IPS-NIHi11 (cell line): Measurements from ENCODE around the gene LHPP.

Experiments used
- DNase-seq: peaks from one replicate; pipeline ENCODE4 v3.0.0; 2012; ENCODE audit warnings: mixed read lengths, low spot score

The LHPP gene

DNA sequence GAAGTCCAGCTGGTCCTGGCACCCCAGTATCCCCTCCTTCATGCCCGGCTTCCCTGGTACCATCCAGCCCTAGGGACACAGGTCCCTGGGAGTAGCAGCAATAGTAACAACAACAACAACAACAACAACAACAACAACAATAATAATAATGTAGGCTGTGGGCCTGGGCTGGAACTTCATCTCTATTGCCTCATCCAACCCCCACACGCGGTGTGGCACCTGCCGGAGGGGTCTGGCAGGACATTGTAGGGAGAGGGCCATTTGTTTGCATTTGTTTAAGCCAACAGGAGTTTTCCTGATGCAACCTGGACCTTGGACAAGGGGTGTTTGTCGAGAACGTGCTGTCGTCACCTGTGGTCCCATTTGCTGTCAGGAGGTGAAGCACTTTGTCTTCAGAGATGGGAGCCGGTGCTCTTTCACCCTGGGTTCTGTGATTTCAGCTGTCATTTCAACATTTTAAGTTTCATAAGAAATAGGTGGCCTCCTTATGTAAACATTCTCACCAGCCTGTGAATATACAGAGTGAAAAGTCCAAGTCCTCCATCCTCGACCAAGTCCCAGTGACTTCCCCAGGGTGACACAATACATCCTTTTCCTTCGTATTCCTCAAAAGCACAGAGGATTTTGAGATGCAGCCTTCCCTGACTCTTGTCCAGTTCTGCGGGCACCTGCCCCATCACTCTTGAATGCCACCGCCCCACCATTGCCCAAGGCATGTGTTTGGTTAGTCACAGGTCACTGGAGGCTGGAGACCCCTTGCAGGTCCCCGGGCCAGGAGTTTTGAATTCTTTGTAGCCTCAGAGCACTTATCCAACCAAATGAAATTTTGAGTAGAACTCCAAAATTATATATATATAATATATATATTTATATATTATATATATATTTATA lies 9.2 kb downstream of the LHPP start:
- no peak for DNase-seq

DNA sequence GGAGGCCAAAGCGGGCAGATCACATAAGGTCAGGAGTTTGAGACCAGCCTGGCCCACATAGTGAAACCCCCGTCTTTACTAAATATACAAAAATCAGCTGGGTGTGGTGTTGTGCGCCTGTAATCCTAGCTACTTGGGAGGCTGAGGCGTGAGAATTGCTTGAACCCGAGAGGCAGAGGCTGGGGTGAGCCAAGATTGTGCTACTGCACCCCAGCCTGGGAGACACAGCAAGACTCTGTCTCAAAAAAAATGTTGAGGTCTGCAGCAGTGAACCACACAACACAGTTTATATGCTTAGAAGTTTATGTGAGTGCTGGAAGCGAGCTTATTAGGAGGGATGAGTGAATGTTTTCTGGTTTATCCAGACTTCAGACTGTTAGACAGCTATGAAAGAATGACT lies 10.4 kb downstream of the LHPP start:
- DNase-seq, result no peak

DNA sequence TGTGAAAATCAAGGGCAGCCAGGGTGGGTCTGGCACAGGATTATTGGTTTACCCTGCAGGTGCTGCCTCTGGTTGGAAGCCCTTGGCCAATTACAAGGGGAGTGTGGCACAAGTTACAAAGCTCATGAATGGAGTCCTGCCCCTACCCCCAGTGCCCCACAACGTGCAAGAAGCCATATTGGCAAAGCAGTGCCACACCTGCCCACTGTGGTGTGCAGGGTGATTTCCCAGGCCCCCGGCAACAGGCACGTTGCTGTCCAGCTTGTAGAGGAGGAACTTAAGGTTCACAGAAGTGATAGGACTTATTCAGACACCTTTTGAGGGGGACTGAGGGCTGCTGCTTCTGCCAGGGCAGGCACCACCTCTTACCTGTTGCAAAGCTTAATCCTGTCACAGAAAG lies 11.4 kb downstream of the LHPP start:
- DNase-seq, result no peak

DNA sequence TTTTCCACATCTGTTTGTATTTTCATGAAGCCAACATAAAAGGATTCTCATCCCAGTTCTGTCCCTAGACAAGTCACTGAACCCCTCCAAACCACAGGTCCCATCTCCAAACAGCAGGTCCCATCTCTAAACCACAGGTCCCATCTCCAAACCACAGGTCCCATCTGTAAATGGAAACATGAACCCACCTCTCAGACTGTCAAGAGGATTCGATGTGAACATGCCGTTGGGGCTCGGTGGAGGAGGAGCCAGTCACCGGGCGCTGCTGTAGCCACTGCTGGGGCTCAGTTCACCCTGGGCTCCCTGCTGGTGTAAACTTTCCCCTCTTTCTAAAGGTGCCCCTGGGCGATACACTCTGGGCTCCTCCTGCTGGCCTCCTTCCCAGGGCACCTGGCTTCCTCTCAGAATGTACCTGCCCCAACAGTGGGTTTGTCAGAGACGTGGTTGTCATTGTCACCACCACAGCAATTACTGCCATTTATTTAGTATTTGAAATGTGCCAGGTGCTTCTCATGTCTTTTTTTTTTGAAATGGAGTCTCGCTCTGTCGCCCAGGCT lies 13.0 kb downstream of the LHPP start:
- DNase-seq, result no peak

DNA sequence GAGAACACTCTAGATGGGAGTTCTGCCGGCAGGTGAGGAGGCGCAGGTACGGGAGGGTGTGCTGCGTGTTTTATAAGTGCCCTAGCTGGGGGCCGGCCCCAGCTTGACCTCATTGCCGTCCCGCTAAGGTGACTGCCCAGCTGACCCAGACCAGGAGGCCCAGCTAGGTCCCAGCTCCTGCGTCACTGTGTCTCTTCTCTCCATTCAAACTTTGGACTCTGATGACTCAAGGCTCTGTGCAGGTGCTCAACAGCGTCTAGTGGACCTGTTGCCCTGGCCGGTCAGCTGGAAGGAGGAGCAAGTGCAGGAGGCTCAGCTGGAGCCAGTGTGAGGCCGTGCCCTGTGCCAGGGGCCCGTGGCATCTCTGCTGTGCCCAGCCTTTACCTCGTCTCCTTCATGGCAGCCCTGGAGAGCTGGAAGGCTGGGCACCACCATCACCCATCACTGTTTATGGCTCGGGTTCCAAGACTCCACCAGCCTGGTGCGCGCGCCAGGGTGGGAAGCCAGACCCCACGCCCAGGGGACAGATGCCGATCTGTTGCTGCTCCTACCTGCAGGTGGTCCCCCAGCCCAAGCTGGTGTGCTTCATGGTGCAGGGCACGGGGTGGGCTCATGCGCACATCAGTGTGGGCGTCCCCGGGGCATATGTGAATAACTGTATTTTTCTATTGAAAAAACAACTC lies 14.6 kb downstream of the LHPP start:
- no peak for DNase-seq

DNA sequence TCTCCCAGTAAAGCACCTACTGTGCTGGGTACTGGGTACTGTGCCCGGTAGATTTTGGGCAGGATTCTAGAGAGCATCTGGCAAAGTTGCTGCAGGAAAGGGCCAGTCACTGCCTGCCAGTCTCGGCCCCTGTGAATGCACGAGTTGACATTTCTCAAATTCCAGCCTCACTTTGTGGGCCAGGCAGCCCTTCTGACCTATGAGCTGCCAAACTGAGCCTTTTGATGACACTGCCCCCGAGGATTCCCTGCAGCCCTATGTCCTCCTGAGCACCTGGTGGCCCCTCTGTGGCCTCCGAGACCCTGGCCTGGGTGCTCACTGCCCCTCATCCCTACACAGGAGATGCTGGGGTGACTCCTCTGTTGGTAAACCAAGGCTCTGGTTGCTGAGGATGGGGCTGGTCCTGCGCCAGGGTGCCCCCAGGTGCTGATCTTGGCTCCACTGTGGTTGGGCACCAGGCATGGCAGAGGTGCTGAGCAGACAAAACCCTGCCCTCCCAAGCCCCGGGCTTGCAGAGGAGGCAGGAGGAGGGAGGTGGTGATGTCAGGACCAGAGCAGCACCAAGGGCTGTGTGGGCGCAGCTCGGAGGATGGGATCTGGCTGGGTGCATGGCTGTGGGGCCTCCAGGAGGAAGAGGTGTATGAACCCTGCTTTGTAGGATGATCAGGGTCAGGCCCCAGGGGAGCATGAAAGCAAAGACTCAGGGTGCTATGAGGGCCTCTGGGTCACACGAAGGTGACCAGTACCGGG lies 16.2 kb downstream of the LHPP start:
- DNase-seq, result peak; percentile 54

DNA sequence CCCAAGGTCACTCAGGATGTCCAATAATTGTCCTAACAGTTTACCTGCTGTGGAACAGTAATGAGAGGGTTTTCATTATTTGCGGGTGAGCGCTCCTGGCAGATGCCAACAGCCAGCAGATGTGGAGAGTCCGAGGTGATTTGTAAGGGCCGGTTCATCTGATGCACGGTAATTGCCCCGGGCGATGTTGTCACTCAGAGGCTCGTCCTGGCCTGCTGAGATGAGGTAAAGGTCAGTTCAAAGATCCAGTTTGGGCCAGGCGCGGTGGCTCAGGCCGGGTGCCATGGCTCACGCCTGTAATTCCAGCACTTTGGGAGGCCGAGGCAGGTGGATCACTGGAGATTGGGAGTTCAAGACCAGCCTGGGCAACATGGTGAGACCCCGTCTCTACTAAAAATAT lies 16.9 kb downstream of the LHPP start:
- DNase-seq, result no peak

DNA sequence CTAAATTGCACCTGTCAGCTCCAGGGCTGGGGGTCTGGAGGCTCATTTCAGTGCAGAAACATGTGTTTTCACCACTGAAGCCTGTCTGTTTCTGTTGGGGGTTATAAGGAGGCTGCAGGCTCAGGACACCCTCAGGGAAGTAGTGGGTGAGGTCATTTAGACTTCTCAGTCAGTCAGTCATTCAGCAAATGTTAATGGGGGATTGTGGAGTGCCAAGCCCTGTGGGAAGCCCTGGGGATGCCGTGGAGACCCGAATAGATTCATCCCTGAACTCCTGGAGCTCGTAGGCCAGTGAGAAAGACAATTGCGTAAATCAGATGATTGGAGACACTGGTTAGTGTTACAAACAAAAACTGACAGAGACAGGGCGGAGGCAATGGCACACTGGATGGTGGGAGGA lies 19.2 kb downstream of the LHPP start:
- DNase-seq, result no peak

DNA sequence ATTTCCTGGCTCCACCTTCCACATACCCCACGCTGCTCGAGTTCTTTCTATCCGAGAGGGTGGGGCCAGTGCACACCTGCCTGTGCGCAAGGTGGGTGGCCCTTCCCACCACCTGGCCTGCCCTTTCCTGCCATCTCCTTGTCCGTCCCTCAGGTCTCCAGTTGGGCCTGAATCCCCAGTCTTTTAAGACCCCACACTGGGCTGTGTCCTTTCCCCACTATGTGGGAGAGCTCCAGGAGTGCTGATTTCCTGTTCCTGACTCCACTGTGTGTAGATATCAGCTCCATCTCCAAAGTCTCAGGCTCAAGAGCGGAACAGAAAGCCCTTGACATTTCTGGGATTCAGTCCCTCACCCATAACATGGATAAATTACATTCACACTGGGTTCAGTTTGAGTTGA lies 20.1 kb downstream of the LHPP start:
- DNase-seq, result no peak

DNA sequence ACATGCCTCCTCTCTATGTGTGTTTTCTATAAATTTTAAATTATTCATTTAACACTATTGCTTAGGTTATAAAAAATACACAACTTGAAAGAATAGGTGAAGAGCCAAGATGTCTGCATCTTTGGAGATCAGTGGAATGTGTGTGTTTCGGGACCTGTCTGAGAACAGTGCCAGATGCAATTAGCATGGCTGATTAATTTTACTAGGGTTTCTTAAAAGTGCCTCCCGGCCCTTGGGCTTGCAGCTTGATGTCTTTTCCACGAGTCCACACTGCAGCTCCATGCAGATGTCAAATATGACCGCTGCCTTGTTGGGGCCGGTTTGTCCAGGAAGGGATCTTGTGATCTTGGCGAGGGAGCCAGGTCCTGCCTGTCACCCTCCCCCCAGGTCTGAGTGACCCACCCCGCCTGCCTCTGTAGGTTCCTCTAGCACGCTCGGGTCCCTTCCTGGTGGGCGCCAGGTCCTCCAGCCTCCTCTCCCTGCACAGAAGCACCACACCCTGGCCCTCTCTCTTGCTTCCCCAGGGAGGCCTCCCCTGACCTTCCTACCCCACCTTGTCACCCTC lies 20.7 kb downstream of the LHPP start:
- DNase-seq, result no peak

DNA sequence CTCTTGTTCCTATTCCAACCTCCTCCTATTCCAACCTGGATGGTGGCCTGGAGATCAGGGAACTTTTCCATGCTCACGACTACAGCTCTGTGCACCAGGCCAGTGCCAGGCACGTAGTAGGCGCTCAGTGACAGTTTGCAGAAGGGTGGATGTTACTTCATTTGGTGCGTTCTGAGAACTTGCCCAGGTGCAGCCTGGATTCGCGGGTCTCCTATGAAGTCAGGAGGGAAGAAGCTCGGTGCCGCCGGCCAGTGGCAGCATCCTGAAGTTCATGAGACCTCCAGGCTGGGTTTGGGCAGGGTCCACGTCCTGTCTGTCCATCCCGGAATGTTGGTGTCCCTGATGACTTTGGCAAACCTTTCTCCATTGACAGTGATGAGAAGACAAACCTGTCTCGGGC lies 21.3 kb downstream of the LHPP start:
- DNase-seq, result no peak

DNA sequence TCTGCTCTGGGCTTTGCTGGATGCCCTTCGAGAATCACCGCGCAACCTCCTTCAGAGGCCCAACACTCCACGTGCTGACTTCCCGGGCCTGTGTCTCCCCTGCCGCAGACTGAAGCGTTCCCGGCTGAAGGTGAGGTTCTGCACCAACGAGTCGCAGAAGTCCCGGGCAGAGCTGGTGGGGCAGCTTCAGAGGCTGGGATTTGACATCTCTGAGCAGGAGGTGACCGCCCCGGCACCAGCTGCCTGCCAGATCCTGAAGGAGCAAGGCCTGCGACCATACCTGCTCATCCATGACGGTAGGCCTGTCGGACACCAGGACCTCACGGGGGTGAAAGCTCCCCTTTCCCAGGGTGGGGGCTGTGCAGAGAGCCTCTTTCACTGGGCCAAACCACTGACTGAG lies 22.4 kb downstream of the LHPP start:
- no peak for DNase-seq

DNA sequence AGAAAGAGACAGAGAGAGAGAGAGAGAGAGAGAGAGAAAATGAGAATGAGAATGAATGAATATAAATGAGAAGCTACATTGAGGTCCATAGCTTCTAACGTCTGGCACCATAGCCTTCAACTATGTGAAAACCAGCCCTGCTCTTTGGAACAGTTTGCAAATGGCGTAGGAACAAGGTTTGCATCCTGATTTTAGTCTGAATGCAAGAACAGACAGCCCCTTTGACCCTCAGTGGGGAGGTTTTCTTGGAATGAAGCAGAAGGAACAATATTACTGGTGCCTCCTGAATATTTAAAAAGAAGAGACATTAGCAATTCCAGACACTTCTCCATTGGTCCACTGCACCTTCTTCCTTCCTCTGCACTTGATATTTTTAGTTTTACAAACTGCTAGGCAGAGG lies 23.0 kb downstream of the LHPP start:
- no peak for DNase-seq

DNA sequence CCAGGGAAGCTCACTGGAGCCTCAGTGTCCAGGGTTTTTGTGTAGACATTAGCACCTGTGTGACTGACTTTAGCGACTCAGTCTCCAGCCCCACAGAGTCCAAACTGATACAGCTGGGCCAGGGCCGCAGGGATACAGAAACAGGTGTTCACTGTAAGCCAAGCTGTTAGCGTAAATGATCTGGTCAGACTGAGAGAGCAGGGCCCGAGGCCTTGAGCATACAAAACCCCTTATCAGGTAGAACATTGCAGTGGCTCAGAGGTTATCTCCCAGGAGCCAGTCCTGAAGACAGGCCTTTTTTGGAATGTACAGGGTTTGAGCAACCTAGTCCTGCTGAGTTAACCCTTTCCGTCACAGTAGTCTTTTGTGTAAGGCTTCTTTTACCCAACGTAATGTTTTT lies 25.0 kb downstream of the LHPP start:
- DNase-seq, result no peak

DNA sequence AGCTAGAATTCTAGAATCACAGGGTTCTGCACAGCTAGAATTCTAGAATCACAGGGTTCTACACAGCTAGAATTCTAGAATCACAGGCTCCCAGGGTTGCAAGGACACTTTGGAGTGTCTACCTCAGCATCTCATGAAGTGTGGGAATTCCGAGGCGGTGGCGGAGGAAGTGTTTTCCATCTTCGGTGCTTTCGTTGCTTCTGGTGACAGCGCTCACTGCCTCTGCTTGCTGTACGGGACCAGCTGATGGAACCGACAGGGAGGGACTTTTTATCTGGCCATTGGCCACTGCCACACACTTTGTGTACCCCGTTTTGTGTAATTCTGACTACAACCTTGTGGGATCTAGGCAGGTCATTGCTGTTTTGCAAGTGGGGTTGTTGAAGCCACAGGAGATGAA lies 29.5 kb downstream of the LHPP start:
- no peak for DNase-seq

DNA sequence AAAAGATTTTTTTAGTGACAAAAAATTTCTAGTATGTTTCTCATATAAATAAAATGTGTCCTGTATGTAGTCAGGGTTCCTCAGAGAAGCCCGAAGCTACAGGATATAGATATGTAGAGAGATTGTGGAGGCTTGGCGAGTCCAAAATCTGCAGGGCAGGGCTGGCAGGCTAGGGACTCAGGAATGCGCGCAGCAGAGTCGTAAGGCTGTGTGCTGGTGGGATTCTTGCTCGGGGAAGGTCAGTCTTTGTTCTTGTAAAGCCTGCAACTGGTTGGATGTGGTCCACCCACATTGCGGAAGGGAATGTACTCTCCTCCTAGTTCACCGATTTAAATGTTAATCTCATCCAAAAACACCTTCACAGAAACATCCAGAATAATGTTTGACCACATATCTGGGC lies 30.6 kb downstream of the LHPP start:
- DNase-seq, result no peak

DNA sequence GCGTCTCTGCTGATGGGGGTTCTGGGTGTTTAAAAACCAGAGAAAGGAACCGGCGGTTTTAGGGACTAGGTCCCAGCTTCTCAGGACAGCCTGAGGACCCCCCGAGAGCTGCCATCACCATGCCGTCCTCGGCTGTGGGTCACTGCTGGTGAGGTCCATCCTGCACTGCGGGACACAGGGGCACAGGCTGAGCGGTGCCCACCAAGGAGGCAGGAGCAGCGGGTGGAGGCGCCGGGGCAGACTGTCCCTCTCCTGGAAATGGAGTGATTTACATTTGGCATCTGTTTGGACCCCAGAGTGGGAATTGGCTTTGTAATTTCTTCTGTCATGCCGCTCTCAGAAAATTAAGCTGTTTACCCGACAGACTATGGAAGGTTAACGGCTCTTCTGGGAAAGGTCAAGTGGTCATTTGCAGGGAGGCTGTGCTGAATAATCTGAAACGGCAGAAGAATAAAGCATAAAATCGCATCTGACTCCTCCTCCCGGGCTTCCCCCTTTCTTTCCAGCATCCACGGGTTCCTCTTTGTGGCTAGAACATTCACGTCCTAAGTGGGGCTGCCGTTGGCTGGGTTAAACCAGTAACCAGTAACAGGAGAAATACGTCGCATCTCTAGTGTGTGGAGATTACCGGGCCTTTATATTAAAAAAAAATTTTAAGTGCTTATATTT lies 31.7 kb downstream of the LHPP start:
- no peak for DNase-seq

DNA sequence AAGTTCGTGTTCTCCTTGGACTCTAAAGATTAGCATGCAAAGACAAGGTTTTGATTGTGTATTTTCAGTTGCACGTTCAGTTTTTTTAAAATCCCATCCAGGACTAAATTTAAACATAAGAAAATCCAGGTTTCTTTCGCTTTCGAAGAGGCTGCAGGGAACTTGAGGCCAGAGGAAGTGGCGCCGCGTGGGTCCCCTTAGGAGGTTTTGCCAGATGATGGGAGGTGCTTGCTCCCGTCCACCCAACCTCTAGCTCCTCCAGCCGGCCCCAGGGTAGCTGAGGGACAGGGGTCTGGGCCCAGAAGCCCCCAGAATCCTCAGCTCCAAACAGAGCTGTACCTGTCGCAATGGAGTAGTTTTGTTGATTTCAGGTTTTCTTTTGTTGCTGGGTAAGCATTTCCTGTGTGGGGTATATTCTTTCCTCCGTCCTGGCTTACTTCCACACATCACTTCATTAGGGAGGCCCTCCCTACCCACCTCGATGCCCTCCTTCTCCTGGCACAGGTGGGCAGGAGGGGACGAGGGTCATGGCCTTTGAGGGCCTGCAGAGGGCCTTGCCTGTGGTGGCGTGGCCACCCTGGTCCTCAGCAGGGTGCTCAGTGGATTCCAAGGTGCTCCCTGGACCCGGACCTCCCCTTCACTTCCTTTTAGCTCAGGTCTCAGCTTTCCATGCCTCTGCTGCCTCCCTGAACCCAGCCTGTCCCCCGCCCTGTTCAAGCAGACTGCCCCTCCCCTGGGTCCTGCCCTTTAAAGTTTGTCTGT lies 32.6 kb downstream of the LHPP start:
- DNase-seq, result no peak

DNA sequence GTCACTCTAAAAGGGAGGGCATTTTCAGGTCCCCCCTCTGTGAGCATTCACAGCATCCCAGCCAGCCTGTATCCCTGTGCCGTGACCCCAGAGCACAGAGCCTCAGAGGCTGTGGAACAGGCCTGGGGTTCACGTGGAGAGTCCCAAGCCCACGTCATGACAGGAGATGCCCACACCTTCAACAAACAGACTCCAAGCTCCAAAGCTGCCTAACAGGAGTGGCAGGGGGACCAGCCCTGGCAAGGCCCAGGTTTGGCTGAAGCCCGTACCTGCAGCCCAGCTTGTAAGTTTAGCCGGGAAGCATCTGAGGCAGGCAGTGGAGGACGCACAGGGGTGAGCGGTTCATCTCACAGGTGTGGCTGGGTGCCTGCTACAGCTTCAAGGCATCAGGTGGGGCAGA lies 33.5 kb downstream of the LHPP start:
- DNase-seq, result no peak

DNA sequence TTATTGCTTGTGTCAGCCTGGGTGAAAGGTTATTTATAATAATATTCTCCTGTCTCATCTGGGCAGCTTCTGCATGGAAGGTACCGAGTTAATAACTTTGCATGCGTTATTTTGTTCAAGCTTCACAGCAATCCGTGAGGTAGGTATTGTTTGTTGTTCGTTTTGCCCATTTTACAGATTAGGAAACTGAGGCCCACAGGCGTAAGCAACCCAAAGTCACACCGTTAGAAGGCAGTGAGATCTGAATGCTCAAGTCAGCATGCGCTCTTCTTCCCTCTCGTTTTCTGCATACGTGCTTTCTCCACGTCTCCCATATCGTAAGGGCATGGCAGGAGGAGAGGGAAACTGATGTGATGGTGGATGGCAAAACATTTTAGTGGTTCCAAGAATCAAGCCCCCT lies 34.1 kb downstream of the LHPP start:
- DNase-seq, result no peak

DNA sequence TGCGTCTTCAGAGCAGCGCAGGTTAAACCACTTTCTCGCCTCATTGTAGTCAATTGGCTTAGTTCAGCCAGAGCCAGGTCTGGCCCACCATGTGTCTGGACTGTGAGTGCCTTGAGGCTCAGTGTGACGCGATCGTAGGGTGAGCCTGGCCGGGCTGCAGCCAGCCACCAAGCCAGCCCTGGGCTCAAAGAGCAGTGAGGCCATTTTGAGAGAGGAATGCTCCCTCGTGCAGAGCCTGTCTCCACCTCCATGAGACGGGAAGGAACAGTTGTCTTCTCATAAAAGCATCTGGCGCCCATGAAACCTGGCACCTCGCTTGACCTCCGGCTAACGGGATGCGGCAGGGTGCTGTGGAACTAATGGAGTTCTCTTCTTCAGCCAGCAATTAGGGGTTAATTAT lies 34.5 kb downstream of the LHPP start:
- DNase-seq, result no peak
